Measurements from ENCODE around the gene PPP2R1B.
"Not testable (repeated sequence)": the region's sequence is repeated elsewhere in the genome, so short reads cannot be mapped to it uniquely, and the experiment has no call there.

- TF ChIP-seq CTCF, POLR2AphosphoS5 (IDR thresholded peaks at IDR 0.05): not testable (repeated sequence)
These were observed 18.1 kb upstream of the PPP2R1B start for GRCh38 chr11:111784311-111784710.

Data from stomach (tissue), 4 donors.